HG02798 (cell line): Measurements from ENCODE around the gene NLGN1.

Source experiments
- ATAC-seq: cut with Tn5 transposase; IDR thresholded peaks from one replicate; pipeline ENCODE4 v1.9.1; 2021; ENCODE audit warnings: mild to moderate bottlenecking; ENCODE audit not compliant: unreplicated experiment, poor library complexity

NLGN1 gene

GRCh38 chr3:173890091-173890490, 492.5 kb downstream of the NLGN1 start:
- ATAC-seq, result no peak

GRCh38 chr3:173891272-173892100, 493.9 kb downstream of the NLGN1 start:
- no peak for ATAC-seq

GRCh38 chr3:173892547-173892946, 495.0 kb downstream of the NLGN1 start:
- ATAC-seq, result no peak

- ATAC-seq, result no peak
Measured at GRCh38 chr3:173893066-173893465, 495.5 kb downstream of the NLGN1 start.

- no peak for ATAC-seq
Measured at GRCh38 chr3:173893835-173894234, 496.3 kb downstream of the NLGN1 start.

GRCh38 chr3:173897631-173898030, 500.1 kb downstream of the NLGN1 start:
- ATAC-seq, result no peak

- no peak for ATAC-seq
Measured at GRCh38 chr3:173901649-173902048, 504.1 kb downstream of the NLGN1 start.

GRCh38 chr3:173902401-173902800, 504.9 kb downstream of the NLGN1 start:
- no peak for ATAC-seq

GRCh38 chr3:173902871-173903270, 505.3 kb downstream of the NLGN1 start:
- no peak for ATAC-seq

- ATAC-seq, result no peak
Measured at GRCh38 chr3:173905381-173905780, 507.8 kb downstream of the NLGN1 start.

- no peak for ATAC-seq
Measured at GRCh38 chr3:173911446-173911845, 513.9 kb downstream of the NLGN1 start.

- ATAC-seq, result no peak
Measured at GRCh38 chr3:173912126-173912525, 514.6 kb downstream of the NLGN1 start.

- ATAC-seq, result no peak
Measured at GRCh38 chr3:173913397-173913796, 515.9 kb downstream of the NLGN1 start.

- ATAC-seq, result no peak
Measured at GRCh38 chr3:173913974-173914421, 516.5 kb downstream of the NLGN1 start.

- no peak for ATAC-seq
Measured at GRCh38 chr3:173916799-173917198, 519.3 kb downstream of the NLGN1 start.

- ATAC-seq, result peak; percentile 87
Measured at GRCh38 chr3:173920386-173920785, 522.8 kb downstream of the NLGN1 start.

- ATAC-seq, result no peak
Measured at GRCh38 chr3:173921732-173922131, 524.2 kb downstream of the NLGN1 start.

- ATAC-seq, result no peak
Measured at GRCh38 chr3:173923204-173923603, 525.7 kb downstream of the NLGN1 start.

- no peak for ATAC-seq
Measured at GRCh38 chr3:173930251-173930650, 532.7 kb downstream of the NLGN1 start.

GRCh38 chr3:173932624-173933023, 535.1 kb downstream of the NLGN1 start:
- ATAC-seq, result no peak

GRCh38 chr3:173933113-173933512, 535.6 kb downstream of the NLGN1 start:
- ATAC-seq, result no peak

GRCh38 chr3:173936316-173936715, 538.8 kb downstream of the NLGN1 start:
- no peak for ATAC-seq
